Colonic mucosa (tissue), 4 donors: Measurements from ENCODE around the gene PKDCC. TPM values are rescaled to one million over a fixed set of nuclear protein-coding genes. Genes with fewer than 3 reads are reported as not detected.

Experiments
- DNase-seq: peaks from one replicate; pipeline ENCODE4 v3.0.0-alpha.2; 2020
- H3K27ac ChIP-seq: fragments of 200-600 bp; one replicate; pipeline ENCODE4 v1.8.0; 2021
- H3K27me3 ChIP-seq: fragments of 200-600 bp; one replicate; pipeline ENCODE4 v1.8.0; 2021
- H3K36me3 ChIP-seq: fragments of 200-600 bp; one replicate; pipeline ENCODE4 v1.8.0; 2021
- H3K4me1 ChIP-seq: fragments of 200-600 bp; one replicate; pipeline ENCODE4 v1.8.0; 2021; ENCODE audit warnings: mild to moderate bottlenecking
- H3K4me3 ChIP-seq: fragments of 200-600 bp; one replicate; pipeline ENCODE4 v1.8.0; 2021
- H3K9ac ChIP-seq, 2 donors: one replicate each; pipeline ENCODE4 v1.7.0; 2013; ENCODE audit warnings: control low read depth in 2 of 2, low read depth in 2 of 2, low read length in 2 of 2
- H3K9me3 ChIP-seq: fragments of 200-600 bp; one replicate; pipeline ENCODE4 v1.8.0; 2021
- intact Hi-C: fragments of 100-400 bp; cut with DNase I; formaldehyde crosslinking; loops from one replicate; pipeline ENCODE4 v1.14.1; 2022
- total RNA-seq, 2 donors: library from RNA; stranded (reverse); fragmentation: NEBNext Ultra II Directional in 1 of 2; extraction: Animal tissue kit (Norgen Biotek cat#: 25700) in 1 of 2; gene quantifications; one replicate each; pipeline ENCODE4 v1.2.1, GENCODE V29; 2021
- TF ChIP-seq, protein P1 (sequence below): fragments of 200-600 bp; IDR thresholded peaks from one replicate; pipeline ENCODE4 v1.8.0; 2022; ENCODE audit warnings: antibody characterized with exemption, mild to moderate bottlenecking
- donor health status: healthy.
- donor health status: DM: no; HTN: no; CAD: no.
- donor health status: DM: no; HTN: no; CAD: no.

PKDCC gene
- total RNA-seq, 2 donors from 2014 or later = 61.3 to 125 TPM

GRCh38 chr2:42092084-42092996 is 44.5 kb downstream of the PKDCC start:
- Histone ChIP-seq H3K4me3 (no peak overlapping the region), H3K9ac (peak overlapping the region in 1 of 2 donors; percentile 35)
- peak; percentile 67 for DNase-seq

GRCh38 chr2:42094114-42094513 is 46.3 kb downstream of the PKDCC start:
- Histone ChIP-seq H3K27me3 (no peaks in the 10 kb centered on the region), H3K36me3 (no peaks in the 10 kb centered on the region), H3K9ac (no peak overlapping the region), H3K9me3 (no peaks in the 10 kb centered on the region), H3K4me3 (no peak overlapping the region), H3K27ac (no peak overlapping the region), H3K4me1 (peaks cover 7% of the 10 kb centered on the region)
- TF ChIP-seq, protein P1, sequence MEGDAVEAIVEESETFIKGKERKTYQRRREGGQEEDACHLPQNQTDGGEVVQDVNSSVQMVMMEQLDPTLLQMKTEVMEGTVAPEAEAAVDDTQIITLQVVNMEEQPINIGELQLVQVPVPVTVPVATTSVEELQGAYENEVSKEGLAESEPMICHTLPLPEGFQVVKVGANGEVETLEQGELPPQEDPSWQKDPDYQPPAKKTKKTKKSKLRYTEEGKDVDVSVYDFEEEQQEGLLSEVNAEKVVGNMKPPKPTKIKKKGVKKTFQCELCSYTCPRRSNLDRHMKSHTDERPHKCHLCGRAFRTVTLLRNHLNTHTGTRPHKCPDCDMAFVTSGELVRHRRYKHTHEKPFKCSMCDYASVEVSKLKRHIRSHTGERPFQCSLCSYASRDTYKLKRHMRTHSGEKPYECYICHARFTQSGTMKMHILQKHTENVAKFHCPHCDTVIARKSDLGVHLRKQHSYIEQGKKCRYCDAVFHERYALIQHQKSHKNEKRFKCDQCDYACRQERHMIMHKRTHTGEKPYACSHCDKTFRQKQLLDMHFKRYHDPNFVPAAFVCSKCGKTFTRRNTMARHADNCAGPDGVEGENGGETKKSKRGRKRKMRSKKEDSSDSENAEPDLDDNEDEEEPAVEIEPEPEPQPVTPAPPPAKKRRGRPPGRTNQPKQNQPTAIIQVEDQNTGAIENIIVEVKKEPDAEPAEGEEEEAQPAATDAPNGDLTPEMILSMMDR = no peak
- intact Hi-C loops = loop anchor here (10.0 kb wide), 1 partner anchor 271 kb away; the partner anchor contains the start of gene COX7A2L
- DNase-seq = no peak

More at GRCh38 chr2:42092084-42092996, 44.5 kb downstream of the PKDCC start:
- Histone ChIP-seq H3K36me3 (no peaks in the 10 kb centered on the region), H3K4me1 (peaks cover 4% of the 10 kb centered on the region), H3K27me3 (no peaks in the 10 kb centered on the region), H3K9me3 (no peaks in the 10 kb centered on the region), H3K27ac (peak overlapping the region; percentile 52)
- intact Hi-C loops = loop anchor here (10.0 kb wide), 1 partner anchor 272 kb away; the partner anchor contains the start of gene COX7A2L
- TF ChIP-seq, protein P1 = no peak

DNA sequence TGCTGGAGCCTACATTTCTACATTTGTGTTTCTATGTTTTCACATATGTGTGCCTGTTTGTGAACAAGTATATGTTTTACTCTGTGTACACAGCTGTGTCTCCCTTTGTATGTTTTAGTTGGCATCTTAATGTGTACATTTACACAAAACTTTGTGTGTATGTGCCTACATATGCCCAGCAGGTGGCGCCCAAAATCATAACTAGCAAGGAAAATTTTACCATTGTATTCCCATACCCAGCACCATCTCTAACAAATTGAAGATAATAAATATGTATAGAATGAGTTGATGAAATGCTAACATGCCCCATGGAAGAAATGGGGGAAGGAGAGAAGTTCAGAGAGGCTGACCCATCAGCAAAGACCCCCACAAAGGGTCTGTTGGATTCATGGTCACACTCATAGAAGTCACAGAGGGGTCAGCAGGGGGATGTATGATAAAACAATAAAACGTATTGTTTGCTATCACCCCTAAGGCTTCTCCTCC is 48.1 kb downstream of the PKDCC start:
- no peak overlapping the region for H3K27ac ChIP-seq

DNA sequence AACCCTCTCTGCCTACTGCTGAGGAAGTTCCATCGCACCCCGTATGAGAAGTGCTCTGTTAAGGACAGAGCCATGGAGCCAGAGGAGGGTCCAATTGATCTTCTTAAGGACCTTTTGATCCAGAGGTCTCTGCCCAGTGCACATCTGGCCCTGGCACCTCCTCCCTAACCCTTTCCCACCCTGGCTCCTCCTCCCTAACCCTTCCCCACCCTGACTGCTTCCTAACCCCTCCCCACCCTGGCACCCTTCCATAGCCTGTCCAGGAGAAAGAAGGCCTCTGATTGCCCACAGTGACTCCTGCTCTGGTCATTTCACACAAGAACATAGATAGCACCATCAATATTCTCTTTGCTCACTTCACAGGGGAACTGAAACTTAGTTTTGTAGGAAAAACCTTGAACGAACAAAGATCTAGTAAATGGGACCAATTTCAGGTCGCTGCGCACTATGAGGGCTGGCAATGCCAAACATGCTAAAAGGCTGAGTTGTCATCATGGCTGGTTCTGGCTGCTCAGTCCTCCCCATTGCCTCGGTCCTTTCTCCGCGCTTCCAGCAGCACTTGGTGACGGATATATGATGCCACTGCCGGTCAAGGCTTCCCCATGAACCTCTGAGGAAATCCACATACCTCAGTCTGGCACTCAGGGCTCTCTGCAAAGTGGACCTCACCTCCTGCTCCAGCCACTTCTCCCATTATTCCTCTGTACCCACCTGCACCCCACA is 49.2 kb downstream of the PKDCC start:
- intact Hi-C loops = loop anchor here (2.0 to 10.0 kb wide), 4 partner anchors 100 to 268 kb away; partner anchors contain the start of gene COX7A2L
- TF ChIP-seq, protein P1 = no peak
- H3K4me3 ChIP-seq = no peak overlapping the region
- peaks cover 12% of the 10 kb centered on the region for H3K4me1 ChIP-seq
- no peaks in the 10 kb centered on the region for H3K36me3 ChIP-seq
- H3K27ac ChIP-seq = no peak overlapping the region
- peak overlapping the region; percentile 23 to 24 for H3K9ac ChIP-seq
- H3K9me3 ChIP-seq = no peaks in the 10 kb centered on the region
- DNase-seq = no peak
- no peaks in the 10 kb centered on the region for H3K27me3 ChIP-seq

More for the DNA sequence above, 48.1 kb downstream of the PKDCC start:
- TF ChIP-seq, protein P1 = peak; percentile 79
- Histone ChIP-seq H3K27me3 (no peaks in the 10 kb centered on the region), H3K4me1 (peaks cover 12% of the 10 kb centered on the region), H3K36me3 (no peaks in the 10 kb centered on the region), H3K9me3 (no peaks in the 10 kb centered on the region), H3K9ac (no peak overlapping the region), H3K4me3 (no peak overlapping the region)
- intact Hi-C loops = loop anchor here (2.0 to 10.0 kb wide), 4 partner anchors 101 to 269 kb away; partner anchors contain the start of gene COX7A2L
- peak; percentile 87 for DNase-seq
